Stomach (tissue), 9 donors: Measurements from ENCODE around the gene ASAP2. TPM values are rescaled to one million over a fixed set of nuclear protein-coding genes. Genes with fewer than 3 reads are reported as not detected.

Experiments used
- DNase-seq, 2 donors: peaks; one replicate each; pipeline versions ENCODE4 v3.0.0 to v3.0.0-alpha.2; 2013 to 2019
- H3K27ac ChIP-seq, 5 donors: fragments of 200-600 bp in 4 of 5; sonication (generic) in 4 of 5; one replicate each; pipeline ENCODE4 v1.5.1; 2013 to 2019; ENCODE audit warnings: mild to moderate bottlenecking in 1 of 5, moderate library complexity in 1 of 5
- H3K27me3 ChIP-seq, 3 donors: fragments of 200-600 bp; sonication (generic); one replicate each; pipeline ENCODE4 v1.5.1; 2017 to 2019; ENCODE audit warnings: mixed run types in 1 of 3
- H3K36me3 ChIP-seq, 4 donors: fragments of 200-600 bp; sonication (generic); 1 replicate in 3 of 4; 2 replicates in 1 of 4; pipeline ENCODE4 v1.5.1; 2016 to 2019
- H3K4me1 ChIP-seq, 4 donors: fragments of 200-600 bp; sonication (generic); one replicate each; pipeline ENCODE4 v1.5.1; 2016 to 2019
- H3K4me3 ChIP-seq, 4 donors: fragments of 200-600 bp; sonication (generic) in 3 of 4; one replicate each; pipeline ENCODE4 v1.5.1; 2016 to 2019; ENCODE audit warnings: mild to moderate bottlenecking in 1 of 4
- H3K9me3 ChIP-seq, 4 donors: fragments of 200-600 bp; sonication (generic); one replicate each; pipeline ENCODE4 v1.5.1; 2016 to 2019
- CTCF ChIP-seq, 7 experiments: fragments of 450-650 bp in 4 of 7; fragments of 200-600 bp in 3 of 7; sonication (generic) in 3 of 7; IDR thresholded peaks; one replicate each; pipeline ENCODE4 v1.5.1; 2016 to 2019; ENCODE audit warnings: antibody characterized with exemption in 7 of 7, control low read depth in 2 of 7, mild to moderate bottlenecking in 1 of 7
- EP300 ChIP-seq: sonication (generic); formaldehyde crosslinking; IDR thresholded peaks from one replicate; pipeline ENCODE4 v1.6.1; 2017; ENCODE audit warnings: antibody characterized with exemption
- POLR2A ChIP-seq, 4 donors: fragments of 450-650 bp; IDR thresholded peaks; one replicate each; pipeline ENCODE4 v1.6.1; 2016; ENCODE audit warnings: antibody characterized with exemption in 4 of 4, control low read depth in 2 of 4, mild to moderate bottlenecking in 1 of 4, moderate library complexity in 1 of 4
- POLR2AphosphoS5 ChIP-seq, 3 donors: sonication (generic); formaldehyde crosslinking; IDR thresholded peaks; one replicate each; pipeline ENCODE4 v1.6.1; 2016; ENCODE audit warnings: antibody characterized with exemption in 3 of 3
- WGBS, 5 donors: extraction: QIAGEN DNeasy Blood & Tissue Kit in 3 of 5; methylation state at CpG; one replicate each; pipeline versions ENCODE4 v1.1.5 to v1.1.7; 2013 to 2018; 5-methylcytosine and 5-hydroxymethylcytosine counted together
- intact Hi-C: fragments of 100-400 bp; cut with DNase I; formaldehyde crosslinking; loops from one replicate; pipeline ENCODE4 v1.15.1; 2023; ENCODE audit warnings: low total_unique reads
- polyA plus RNA-seq, 3 donors: library from polyadenylated mRNA; stranded (reverse); fragments of 200-250 nt; gene quantifications; one replicate each; pipeline ENCODE4 v1.2.3, GENCODE V29; 2013
- total RNA-seq, 5 donors: library from RNA; depleted of rRNA; stranded (reverse); fragments of >200 nt; gene quantifications; one replicate each; pipeline versions ENCODE4 v1.1.0 to v1.2.3, GENCODE V29; 2014 to 2016
- donor health status: healthy with polysubstance abuse.
- donor health status: Bipolar disorder and iron deficiency.
- donor health status: healthy.

ASAP2 gene
- total and polyA plus RNA-seq, 8 donors = 9.7 to 55.4 (median 33.7) TPM

DNA sequence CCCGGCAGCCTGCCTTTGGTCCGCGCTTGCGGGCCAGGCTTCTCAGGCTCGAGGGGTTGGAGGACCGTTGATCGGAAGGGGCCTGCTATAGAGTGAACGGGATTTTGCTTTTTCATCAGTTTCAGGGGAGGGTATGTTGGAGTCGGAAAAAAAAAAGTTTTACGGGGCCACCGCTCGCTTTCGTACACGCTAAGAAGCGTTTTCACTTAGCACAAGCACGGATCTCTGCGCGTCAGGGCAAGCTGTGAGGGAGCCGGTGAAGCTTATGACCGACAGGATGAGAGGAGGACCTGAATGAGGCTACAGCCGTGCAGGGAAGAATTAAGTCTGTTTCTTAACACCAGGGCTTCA is 217.3 kb downstream of the ASAP2 start:
- intact Hi-C loops = no loop called here
- Histone ChIP-seq H3K27me3 (no peaks in the 10 kb centered on the region), H3K9me3 (no peaks in the 10 kb centered on the region), H3K27ac (peak overlapping the region; percentile 87 to 96 (median 95)), H3K4me3 (peak overlapping the region; percentile 72 to 86 (median 80)), H3K4me1 (peaks cover 22 to 51% (median 33%) of the 10 kb centered on the region in 4 donors), H3K36me3 (peaks cover 0 to 5% (median 3%) of the 10 kb centered on the region in 4 donors)
- 0 to 1% (median 0%) methylated on average over 21 of the region's 21 CpGs for WGBS, 5 donors
- no peak for DNase-seq
- TF ChIP-seq CTCF (IDR thresholded peaks at IDR 0.05) (no peak), POLR2A (IDR thresholded peaks at IDR 0.05) (no peak), EP300 (no peak), POLR2AphosphoS5 (IDR thresholded peaks at IDR 0.05) (no peak)

DNA sequence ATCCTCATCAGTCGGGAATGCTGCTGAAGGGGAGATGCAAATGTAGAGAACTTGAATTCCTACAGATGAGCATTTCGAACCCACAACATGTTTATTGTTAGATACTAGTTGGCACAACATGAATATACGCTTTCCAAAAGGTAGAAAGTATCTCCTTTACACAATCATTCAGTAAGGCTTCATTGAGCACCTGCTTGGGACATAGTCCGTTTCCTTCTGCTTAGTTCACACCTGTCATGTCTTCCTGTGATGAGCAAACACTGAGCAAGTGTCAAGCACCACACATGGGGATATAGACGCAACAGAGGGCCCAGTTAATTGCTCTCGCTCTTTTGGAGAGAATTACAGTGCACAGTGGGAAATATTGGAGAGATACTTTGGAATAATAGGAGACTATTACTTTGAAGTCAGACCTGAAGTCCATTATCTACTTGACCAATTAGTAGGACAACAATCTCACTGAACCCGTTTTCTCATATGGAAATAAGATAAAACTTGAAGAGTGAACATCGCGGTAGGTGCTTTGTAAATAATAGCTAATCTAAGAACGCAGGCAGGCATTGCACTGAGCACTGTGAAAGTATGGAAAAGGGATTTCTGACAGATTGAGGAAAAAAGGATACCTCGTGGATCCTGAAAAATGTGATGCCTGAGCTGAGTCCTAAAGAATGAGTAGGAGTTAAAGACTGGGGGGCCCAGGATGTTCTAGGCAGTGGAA is 218.0 kb downstream of the ASAP2 start:
- peak overlapping the region in 4 of 5 donors; percentile 87 to 95 (median 93) for H3K27ac ChIP-seq
- WGBS, 5 donors = 36 to 57% (median 42%) methylated on average over 11 of the region's 11 CpGs

DNA sequence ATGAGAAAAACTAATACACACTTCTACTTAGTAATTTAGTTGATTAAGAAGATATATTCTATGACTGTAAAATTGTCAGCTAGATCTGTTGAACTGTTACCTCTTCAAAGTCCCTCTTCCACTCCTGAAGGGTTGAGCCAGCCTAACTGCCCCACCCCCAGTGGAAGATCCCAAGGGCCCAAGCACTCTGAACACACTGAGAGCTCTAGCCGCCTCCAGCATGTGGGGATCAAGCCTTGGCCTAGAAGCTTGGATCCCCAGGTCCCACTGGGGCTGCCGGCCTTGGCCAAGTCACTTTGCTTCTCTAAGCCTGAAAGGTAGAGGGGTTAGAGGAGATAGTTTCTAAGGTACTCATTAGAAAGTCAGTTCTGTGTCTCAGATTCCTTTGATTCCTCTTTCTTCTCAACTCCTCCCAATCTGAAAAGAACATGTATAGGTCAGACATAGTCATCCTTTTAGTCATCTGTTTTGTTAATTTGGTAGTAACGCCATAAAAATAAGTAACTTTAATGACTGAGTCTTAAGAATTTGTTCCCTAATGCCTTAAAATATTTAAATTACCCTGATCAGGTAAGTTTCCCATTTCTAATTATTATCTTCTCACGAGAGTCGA is 222.5 kb downstream of the ASAP2 start:
- Histone ChIP-seq H3K9me3 (no peaks in the 10 kb centered on the region), H3K4me3 (no peak overlapping the region), H3K36me3 (peaks cover 23 to 56% (median 54%) of the 10 kb centered on the region in 4 donors), H3K27ac (no peak overlapping the region), H3K4me1 (peaks cover 8 to 15% (median 11%) of the 10 kb centered on the region in 4 donors), H3K27me3 (no peaks in the 10 kb centered on the region)
- WGBS, 5 donors = 77 to 91% (median 84%) methylated on average over 5 of the region's 5 CpGs
- no peak for DNase-seq
- TF ChIP-seq POLR2A (IDR thresholded peaks at IDR 0.05) = no peak
- TF ChIP-seq EP300 = no peak
- no peak for TF ChIP-seq CTCF (IDR thresholded peaks at IDR 0.05)
- no peak for TF ChIP-seq POLR2AphosphoS5 (IDR thresholded peaks at IDR 0.05)
- intact Hi-C loops = no loop called here

More for the DNA sequence above, 218.0 kb downstream of the ASAP2 start:
- H3K9me3 ChIP-seq = no peaks in the 10 kb centered on the region
- peak overlapping the region; percentile 72 to 86 (median 80) for H3K4me3 ChIP-seq
- TF ChIP-seq POLR2AphosphoS5 (IDR thresholded peaks at IDR 0.05) (no peak), EP300 (no peak), CTCF (IDR thresholded peaks at IDR 0.05) (no peak), POLR2A (IDR thresholded peaks at IDR 0.05) (no peak)
- no peak for DNase-seq
- H3K36me3 ChIP-seq = peaks cover 0 to 12% (median 10%) of the 10 kb centered on the region in 4 donors
- H3K27me3 ChIP-seq = no peaks in the 10 kb centered on the region
- H3K4me1 ChIP-seq = peaks cover 22 to 48% (median 33%) of the 10 kb centered on the region in 4 donors
- intact Hi-C loops = no loop called here

GRCh38 chr2:9430316-9431293 is 224.0 kb downstream of the ASAP2 start:
- peaks cover 30 to 72% (median 70%) of the 10 kb centered on the region in 4 donors for H3K36me3 ChIP-seq
- TF ChIP-seq CTCF (IDR thresholded peaks at IDR 0.05) = no peak
- TF ChIP-seq EP300 = no peak
- no peak for TF ChIP-seq POLR2A (IDR thresholded peaks at IDR 0.05)
- no peak for TF ChIP-seq POLR2AphosphoS5 (IDR thresholded peaks at IDR 0.05)

More at GRCh38 chr2:9430316-9431293, 224.0 kb downstream of the ASAP2 start:
- H3K4me3 ChIP-seq = no peak overlapping the region
- H3K27me3 ChIP-seq = no peaks in the 10 kb centered on the region
- H3K27ac ChIP-seq = no peak overlapping the region
- DNase-seq = no peak
- WGBS, 5 donors = 57 to 67% (median 61%) methylated on average over 2 of the region's 2 CpGs
- intact Hi-C loops = no loop called here
- no peaks in the 10 kb centered on the region for H3K4me1 ChIP-seq
- H3K9me3 ChIP-seq = no peaks in the 10 kb centered on the region
